ENCODE measurements around the gene CENPW.

CENPW gene

GRCh38 chr6:126339796-126340609 lies at the start of gene CENPW:
Gene CENPW, plus strand, starts transcription at chr6:126340115. Its CDS starts 159 bp downstream, at chr6:126340274.
- DNase-seq = peak; percentile 72

- DNase-seq = no peak
Observed at GRCh38 chr6:126293891-126294524, 45.9 kb upstream of the CENPW start.

GRCh38 chr6:126300126-126300525 lies 39.8 kb upstream of the CENPW start:
- DNase-seq = no peak

- no peak for DNase-seq
Observed at GRCh38 chr6:126300735-126301134, 39.2 kb upstream of the CENPW start.

GRCh38 chr6:126302191-126302590 lies 37.7 kb upstream of the CENPW start:
- no peak for DNase-seq

GRCh38 chr6:126307849-126308248 lies 32.1 kb upstream of the CENPW start:
- peak; percentile 55 for DNase-seq

- no peak for DNase-seq
Observed at GRCh38 chr6:126308362-126308761, 31.6 kb upstream of the CENPW start.

- DNase-seq = no peak
Observed at GRCh38 chr6:126312013-126312665, 27.8 kb upstream of the CENPW start.

- DNase-seq = no peak
Observed at GRCh38 chr6:126313941-126314340, 26.0 kb upstream of the CENPW start.

GRCh38 chr6:126318797-126319196 lies 21.1 kb upstream of the CENPW start:
- no peak for DNase-seq

- no peak for DNase-seq
Observed at GRCh38 chr6:126333729-126334128, 6.2 kb upstream of the CENPW start.

GRCh38 chr6:126335210-126335609 lies 4.7 kb upstream of the CENPW start:
- DNase-seq = no peak

- DNase-seq = no peak
Observed at GRCh38 chr6:126337323-126337722, 2.6 kb upstream of the CENPW start.

- no peak for DNase-seq
Observed at GRCh38 chr6:126341126-126341525, 1.2 kb downstream of the CENPW start.

GRCh38 chr6:126344181-126344580 lies 4.3 kb downstream of the CENPW start:
- DNase-seq = no peak

GRCh38 chr6:126351960-126352359 lies 12.0 kb downstream of the CENPW start:
- DNase-seq = no peak

- DNase-seq = no peak
Observed at GRCh38 chr6:126352514-126352913, 12.6 kb downstream of the CENPW start.

GRCh38 chr6:126356526-126356925 lies 16.6 kb downstream of the CENPW start:
- DNase-seq = no peak

- no peak for DNase-seq
Observed at GRCh38 chr6:126359936-126360537, 20.1 kb downstream of the CENPW start.

GRCh38 chr6:126361832-126362440 lies 22.0 kb downstream of the CENPW start:
- DNase-seq = no peak

- no peak for DNase-seq
Observed at GRCh38 chr6:126367849-126368248, 27.9 kb downstream of the CENPW start.

- no peak for DNase-seq
Observed at GRCh38 chr6:126372626-126373025, 32.7 kb downstream of the CENPW start.

GRCh38 chr6:126373344-126373743 lies 33.4 kb downstream of the CENPW start:
- DNase-seq = no peak

Data from amniotic stem cell (primary cell).